ENCODE results near the gene SMIM8.

- TF ChIP-seq CTCF (IDR thresholded peaks at IDR 0.05) = no peak
- TF ChIP-seq POLR2AphosphoS5 (IDR thresholded peaks at IDR 0.05) = no peak
- TF ChIP-seq POLR2A (IDR thresholded peaks at IDR 0.05) = no peak
Observed at GRCh38 chr6:87276624-87277023, 45.8 kb upstream of the SMIM8 start.
